HepG2 (cell line): Measurements from ENCODE around the gene SEMA3G. TPM values are rescaled to one million over a fixed set of nuclear protein-coding genes. Genes with fewer than 3 reads are reported as not detected.

Source experiments
- ATAC-seq: fragments of 200-7000 bp; cut with Tn5 transposase; 3 replicates; pipeline ENCODE4 v1.9.1; 2020; ENCODE audit warnings: mild to moderate bottlenecking, moderate library complexity
- BruUV-seq: library from RNA; stranded (reverse); fragments of 400-500 nt; replicated peaks from 2 replicates; lab custom pipeline; 2021; lab: Mats Ljungman, UMichigan
- CTCF ChIA-PET: fragments of 300-600 bp; formaldehyde crosslinking; extraction: SDS; loops from one replicate; lab custom pipeline; 2021; ENCODE audit warnings: low total read pairs, inconsistent platforms, low intra/inter-chr PET ratio; lab: Yijun Ruan, JAX
- POLR2A ChIA-PET: fragments of 350-600 bp; sonication (Branson Sonifier 250); formaldehyde crosslinking; loops from one replicate; lab custom pipeline; 2020; ENCODE audit warnings: antibody characterized with exemption, inconsistent platforms; lab: Yijun Ruan, JAX
- DNase-seq: peaks from one replicate; pipeline ENCODE4 v3.0.0-alpha.2; 2015; ENCODE audit warnings: low spot score
- FAIRE-seq: peaks from 3 replicates; lab custom pipeline; 2011; peaks lifted over from hg19 to GRCh38; lab: Jason Lieb, UNC
- H2AFZ ChIP-seq: one replicate; pipeline ENCODE4 v1.6.1; 2011; ENCODE audit warnings: low read length, inconsistent platforms
- H3K27ac ChIP-seq: fragments of 300-600 bp; 3 replicates; pipeline ENCODE4 v1.8.0; 2011; ENCODE audit warnings: mixed run types, mild to moderate bottlenecking, mixed read lengths, low read length, inconsistent platforms; ENCODE audit not compliant: insufficient read depth; ENCODE audit errors: extremely low read length
- H3K27me3 ChIP-seq, 2 experiments: fragments of 200-600 bp in 1 of 2; 2 replicates in 1 of 2; 3 replicates in 1 of 2; pipeline versions ENCODE4 v1.6.0 to v1.8.0; 2011; ENCODE audit warnings: low read length in 2 of 2, mild to moderate bottlenecking in 2 of 2, moderate library complexity in 2 of 2, inconsistent platforms in 1 of 2; ENCODE audit not compliant: insufficient read depth in 2 of 2, control insufficient read depth in 1 of 2
- H3K36me3 ChIP-seq, 2 experiments: fragments of 200-600 bp in 1 of 2; replicated peaks in 1 of 2; 2 replicates in 1 of 2; 3 replicates in 1 of 2; pipeline versions ENCODE4 v1.5.1 to v1.8.0; 2011; ENCODE audit warnings: low read length in 2 of 2, inconsistent platforms in 1 of 2; ENCODE audit not compliant: insufficient read depth in 2 of 2, control insufficient read depth in 1 of 2
- H3K4me1 ChIP-seq: 2 replicates; pipeline ENCODE4 v1.5.1; 2012; ENCODE audit warnings: low read length, inconsistent platforms; ENCODE audit not compliant: insufficient read depth
- H3K4me2 ChIP-seq: 2 replicates; pipeline ENCODE4 v1.6.0; 2011; ENCODE audit warnings: low read depth, low read length, inconsistent platforms
- H3K4me3 ChIP-seq, 3 experiments: fragments of 200-600 bp in 1 of 3; sonication (generic), shearing (Covaris generic) in 1 of 3; replicated peaks in 1 of 3; 2 replicates each; pipeline ENCODE4 v1.5.1; 2011 to 2016; ENCODE audit warnings: low read length in 3 of 3, inconsistent platforms in 2 of 3, low read depth in 2 of 3, mild to moderate bottlenecking in 2 of 3, control low read depth in 1 of 3, mixed read lengths in 1 of 3; ENCODE audit not compliant: insufficient read depth in 1 of 3
- H3K79me2 ChIP-seq: one replicate; pipeline ENCODE4 v1.6.1; 2011; ENCODE audit warnings: low read length, inconsistent platforms; ENCODE audit not compliant: insufficient read depth
- H3K9ac ChIP-seq: 2 replicates; pipeline ENCODE4 v1.6.0; 2011; ENCODE audit warnings: mild to moderate bottlenecking, low read depth, low read length, inconsistent platforms; ENCODE audit not compliant: insufficient read depth
- H3K9me3 ChIP-seq: 2 replicates; pipeline ENCODE4 v1.5.1; 2012; ENCODE audit warnings: mild to moderate bottlenecking, low read length
- H4K20me1 ChIP-seq: 2 replicates; pipeline ENCODE4 v1.6.0; 2011; ENCODE audit warnings: inconsistent platforms, mild to moderate bottlenecking, low read length, moderate library complexity; ENCODE audit not compliant: insufficient read depth
- ASH2L ChIP-seq: fragments of 300-600, 200-600 bp; sonication (generic); IDR thresholded peaks from 2 replicates; pipeline ENCODE4 v1.7.0; 2017; ENCODE audit warnings: low read depth, mild to moderate bottlenecking, moderate library complexity, mixed read lengths, low read length; ENCODE audit not compliant: insufficient read length
- BRD4 ChIP-seq: sonication (generic); formaldehyde crosslinking; IDR thresholded peaks from 2 replicates; pipeline ENCODE4 v1.4.0; 2020; ENCODE audit warnings: missing genetic modification reagents
- DNMT3B ChIP-seq: conservative IDR thresholded peaks from 2 replicates; pipeline ENCODE4 v1.6.1; 2016; ENCODE audit warnings: missing biosample characterization, control low read depth
- HOXD1 ChIP-seq: sonication (generic); formaldehyde crosslinking; IDR thresholded peaks from 2 replicates; pipeline ENCODE4 v1.5.0; 2020; ENCODE audit warnings: missing genetic modification reagents
- KLF16 ChIP-seq, 2 experiments: sonication (generic) in 1 of 2; formaldehyde crosslinking in 1 of 2; IDR thresholded peaks; 2 replicates each; pipeline versions ENCODE4 v1.6.1 to v1.8.0; 2016 to 2023; ENCODE audit warnings: missing genetic modification reagents in 2 of 2, missing compliant biosample characterization in 1 of 2
- KLF6 ChIP-seq: IDR thresholded peaks from 2 replicates; pipeline ENCODE4 v1.8.0; 2016; ENCODE audit warnings: missing biosample characterization, missing genetic modification reagents
- NCOA1 ChIP-seq: sonication (generic); formaldehyde crosslinking; IDR thresholded peaks from 2 replicates; pipeline ENCODE4 v1.9.0; 2021; ENCODE audit warnings: missing genetic modification reagents
- NFYC ChIP-seq: IDR thresholded peaks from 2 replicates; pipeline ENCODE4 v1.6.1; 2016; ENCODE audit warnings: missing genetic modification reagents, missing compliant biosample characterization
- NPAS2 ChIP-seq: sonication (generic); formaldehyde crosslinking; IDR thresholded peaks from 2 replicates; pipeline ENCODE4 v1.8.0; 2022; ENCODE audit warnings: mild to moderate bottlenecking, missing genetic modification reagents, borderline replicate concordance
- SP1 ChIP-seq, 2 experiments: fragments of 450-650 bp in 1 of 2; sonication (generic) in 1 of 2; formaldehyde crosslinking in 1 of 2; IDR thresholded peaks; 2 replicates each; pipeline versions ENCODE4 v1.4.0 to v1.6.1; 2016 to 2020; ENCODE audit warnings: missing genetic modification reagents in 1 of 2
- STAG1 ChIP-seq: sonication (generic); formaldehyde crosslinking; IDR thresholded peaks from 2 replicates; pipeline ENCODE4 v1.4.0; 2020; ENCODE audit warnings: missing genetic modification reagents
- TSC22D2 ChIP-seq: sonication (generic); formaldehyde crosslinking; IDR thresholded peaks from 2 replicates; pipeline ENCODE4 v1.5.1; 2020; ENCODE audit warnings: missing genetic modification reagents, mild to moderate bottlenecking, borderline replicate concordance
- ZNF790 ChIP-seq: sonication (generic); formaldehyde crosslinking; IDR thresholded peaks from 2 replicates; pipeline ENCODE4 v1.8.0; 2022; ENCODE audit warnings: missing genetic modification reagents, mild to moderate bottlenecking, borderline replicate concordance
- WGBS: methylation state at CpG from one replicate; pipeline ENCODE4 v1.1.6; 2017; ENCODE audit warnings: low lambda C conversion rate; 5-methylcytosine and 5-hydroxymethylcytosine counted together
- in situ Hi-C: cut with HindIII; loops from 2 replicates; pipeline ENCODE4 v1.10.0; 2017; ENCODE audit warnings: low pct_unique_long_range_greater_than_20kb; ENCODE audit not compliant: extremely low pct_ligation_motif_present
- intact Hi-C: fragments of 100-400 bp; cut with micrococcal nuclease; formaldehyde crosslinking; loops from one replicate; pipeline ENCODE4 v1.10.0; 2022; ENCODE audit not compliant: unreplicated experiment
- polyA plus RNA-seq, 8 experiments: library from polyadenylated mRNA; depleted of rRNA in 3 of 8; stranded (reverse) in 7 of 8; unstranded in 1 of 8; fragments of >200 nt; fragmentation: Illumina TruSeq in 4 of 8; extraction: Trizol in 4 of 8; gene quantifications; 2 replicates each; pipeline versions ENCODE4 v1.2.1 to v1.2.3, GENCODE V29; 2011 to 2016; ENCODE audit warnings: low read depth in 4 of 8, missing spikeins in 1 of 8, mixed read lengths in 1 of 8; ENCODE audit not compliant: insufficient read depth in 1 of 8
- total RNA-seq, 5 experiments: library from RNA; depleted of rRNA; stranded (reverse); fragments of >200 nt; fragmentation: Illumina TruSeq; extraction: Trizol; gene quantifications; 2 replicates each; pipeline ENCODE4 v1.2.3, GENCODE V29; 2016; ENCODE audit warnings: low read depth in 1 of 5
- TF ChIP-seq, protein P1 (sequence below): IDR thresholded peaks from 2 replicates; pipeline ENCODE4 v1.6.1; 2012; ENCODE audit warnings: low read length, improper control_type of control experiment
- TF ChIP-seq, protein P2 (sequence below): sonication (generic); formaldehyde crosslinking; IDR thresholded peaks from 2 replicates; pipeline ENCODE4 v1.5.0; 2020; ENCODE audit warnings: mild to moderate bottlenecking, missing genetic modification reagents

The SEMA3G gene
- total and polyA plus RNA-seq, 2 of the 13 experiments (the other 11 are each of a cell fraction or from before 2014, with no cell fraction given), result 6.1 to 8.3 TPM

- no peak overlapping the region for H3K4me3 ChIP-seq
- TF ChIP-seq, protein P1, sequence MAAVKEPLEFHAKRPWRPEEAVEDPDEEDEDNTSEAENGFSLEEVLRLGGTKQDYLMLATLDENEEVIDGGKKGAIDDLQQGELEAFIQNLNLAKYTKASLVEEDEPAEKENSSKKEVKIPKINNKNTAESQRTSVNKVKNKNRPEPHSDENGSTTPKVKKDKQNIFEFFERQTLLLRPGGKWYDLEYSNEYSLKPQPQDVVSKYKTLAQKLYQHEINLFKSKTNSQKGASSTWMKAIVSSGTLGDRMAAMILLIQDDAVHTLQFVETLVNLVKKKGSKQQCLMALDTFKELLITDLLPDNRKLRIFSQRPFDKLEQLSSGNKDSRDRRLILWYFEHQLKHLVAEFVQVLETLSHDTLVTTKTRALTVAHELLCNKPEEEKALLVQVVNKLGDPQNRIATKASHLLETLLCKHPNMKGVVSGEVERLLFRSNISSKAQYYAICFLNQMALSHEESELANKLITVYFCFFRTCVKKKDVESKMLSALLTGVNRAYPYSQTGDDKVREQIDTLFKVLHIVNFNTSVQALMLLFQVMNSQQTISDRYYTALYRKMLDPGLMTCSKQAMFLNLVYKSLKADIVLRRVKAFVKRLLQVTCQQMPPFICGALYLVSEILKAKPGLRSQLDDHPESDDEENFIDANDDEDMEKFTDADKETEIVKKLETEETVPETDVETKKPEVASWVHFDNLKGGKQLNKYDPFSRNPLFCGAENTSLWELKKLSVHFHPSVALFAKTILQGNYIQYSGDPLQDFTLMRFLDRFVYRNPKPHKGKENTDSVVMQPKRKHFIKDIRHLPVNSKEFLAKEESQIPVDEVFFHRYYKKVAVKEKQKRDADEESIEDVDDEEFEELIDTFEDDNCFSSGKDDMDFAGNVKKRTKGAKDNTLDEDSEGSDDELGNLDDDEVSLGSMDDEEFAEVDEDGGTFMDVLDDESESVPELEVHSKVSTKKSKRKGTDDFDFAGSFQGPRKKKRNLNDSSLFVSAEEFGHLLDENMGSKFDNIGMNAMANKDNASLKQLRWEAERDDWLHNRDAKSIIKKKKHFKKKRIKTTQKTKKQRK, result no peak
- TF ChIP-seq HOXD1 (CRISPR knock-in tag) (no peak), TSC22D2 (no peak), NCOA1 (CRISPR knock-in tag) (no peak), BRD4 (CRISPR knock-in tag) (no peak), KLF16 (CRISPR knock-in tag; IDR thresholded peaks at IDR 0.05) (no peak), KLF6 (no peak), SP1 (IDR thresholded peaks at IDR 0.05) (no peak), SP1 (CRISPR knock-in tag; IDR thresholded peaks at IDR 0.05) (no peak), DNMT3B (no peak), ZNF790 (no peak), STAG1 (CRISPR knock-in tag) (no peak), NFYC (CRISPR knock-in tag) (no peak), ASH2L (no peak), NPAS2 (CRISPR knock-in tag) (no peak)
- TF ChIP-seq, protein P2, sequence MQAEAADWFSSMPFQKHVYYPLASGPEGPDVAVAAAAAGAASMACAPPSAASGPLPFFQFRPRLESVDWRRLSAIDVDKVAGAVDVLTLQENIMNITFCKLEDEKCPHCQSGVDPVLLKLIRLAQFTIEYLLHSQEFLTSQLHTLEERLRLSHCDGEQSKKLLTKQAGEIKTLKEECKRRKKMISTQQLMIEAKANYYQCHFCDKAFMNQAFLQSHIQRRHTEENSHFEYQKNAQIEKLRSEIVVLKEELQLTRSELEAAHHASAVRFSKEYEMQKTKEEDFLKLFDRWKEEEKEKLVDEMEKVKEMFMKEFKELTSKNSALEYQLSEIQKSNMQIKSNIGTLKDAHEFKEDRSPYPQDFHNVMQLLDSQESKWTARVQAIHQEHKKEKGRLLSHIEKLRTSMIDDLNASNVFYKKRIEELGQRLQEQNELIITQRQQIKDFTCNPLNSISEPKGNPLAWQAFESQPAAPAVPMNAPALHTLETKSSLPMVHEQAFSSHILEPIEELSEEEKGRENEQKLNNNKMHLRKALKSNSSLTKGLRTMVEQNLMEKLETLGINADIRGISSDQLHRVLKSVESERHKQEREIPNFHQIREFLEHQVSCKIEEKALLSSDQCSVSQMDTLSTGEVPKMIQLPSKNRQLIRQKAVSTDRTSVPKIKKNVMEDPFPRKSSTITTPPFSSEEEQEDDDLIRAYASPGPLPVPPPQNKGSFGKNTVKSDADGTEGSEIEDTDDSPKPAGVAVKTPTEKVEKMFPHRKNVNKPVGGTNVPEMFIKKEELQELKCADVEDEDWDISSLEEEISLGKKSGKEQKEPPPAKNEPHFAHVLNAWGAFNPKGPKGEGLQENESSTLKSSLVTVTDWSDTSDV (CRISPR knock-in tag), result no peak
- no TSS peak for BruUV-seq
- ATAC-seq (no peak), DNase-seq (no peak), FAIRE-seq (no peak)
- no peak overlapping the region for H3K4me2 ChIP-seq
- no peaks in the 10 kb centered on the region for H3K9me3 ChIP-seq
- H3K36me3 ChIP-seq, result 0 out of 5 replicates have a peak, but pooled peaks cover 0 to 1% of the 10 kb centered on the region in 2 experiments
- no peak overlapping the region for H3K9ac ChIP-seq
- in situ Hi-C loops (no loop called here), intact Hi-C loops (no loop called here)
- peaks cover 12% of the 10 kb centered on the region; the same call in 1 of the 2 replicates for H3K4me1 ChIP-seq
- H3K27ac ChIP-seq, result no peak overlapping the region
- ChIA-PET POLR2A (no interaction called here), CTCF (no interaction called here)
- WGBS, result 73% methylated on average over 14 of the region's 25 CpGs
- no peaks in the 10 kb centered on the region for H3K27me3 ChIP-seq
- H3K79me2 ChIP-seq, result no peaks in the 10 kb centered on the region
- no peaks in the 10 kb centered on the region for H4K20me1 ChIP-seq
- H2AFZ ChIP-seq, result no peak overlapping the region
Measured at GRCh38 chr3:52396011-52396906, 48.6 kb downstream of the SEMA3G start.
